ENCODE data around the gene JPT1.

JPT1 gene

GRCh38 chr17:75102385-75102821, 51.9 kb downstream of the JPT1 start:
- DNase-seq: no peak

GRCh38 chr17:75099881-75100595, 54.3 kb downstream of the JPT1 start:
- DNase-seq: no peak

GRCh38 chr17:75098861-75099260, 55.5 kb downstream of the JPT1 start:
- no peak for DNase-seq

GRCh38 chr17:75097865-75098264, 56.4 kb downstream of the JPT1 start:
- no peak for DNase-seq

- no peak for DNase-seq
These were observed 58.2 kb downstream of the JPT1 start for GRCh38 chr17:75096082-75096625.

- DNase-seq: no peak
These were observed 59.4 kb downstream of the JPT1 start for GRCh38 chr17:75094871-75095399.

- DNase-seq: no peak
These were observed 60.7 kb downstream of the JPT1 start for GRCh38 chr17:75093548-75094158.

- no peak for DNase-seq
These were observed 62.4 kb downstream of the JPT1 start for GRCh38 chr17:75091855-75092327.

GRCh38 chr17:75090871-75091854, 63.1 kb downstream of the JPT1 start:
- no peak for DNase-seq

- no peak for DNase-seq
These were observed 65.6 kb downstream of the JPT1 start for GRCh38 chr17:75088465-75089417.

- DNase-seq: no peak
These were observed 66.5 kb downstream of the JPT1 start, which contains the start of gene SLC16A5 for GRCh38 chr17:75087558-75088453. Gene SLC16A5 (plus strand): TSS chr17:75087954. CDS start chr17:75093637, 5,683 bp downstream.

- DNase-seq: no peak
These were observed 67.1 kb downstream of the JPT1 start for GRCh38 chr17:75087182-75087557.

GRCh38 chr17:75086496-75087181, 67.7 kb downstream of the JPT1 start:
- no peak for DNase-seq
